ENCODE measurements around the gene SLC13A3.

SLC13A3 gene

GRCh38 chr20:46627234-46627633, 24.0 kb downstream of the SLC13A3 start:
- Histone ChIP-seq H3K27ac (replicated peaks) (no peak overlapping the region), H3K27me3 (ENCODE audit: insufficient read depth, poor library complexity, severe bottlenecking) (no peaks in the 10 kb centered on the region), H3K4me3 (replicated peaks; ENCODE audit: insufficient read depth, low read length) (no peak overlapping the region)
- TF ChIP-seq REST (IDR thresholded peaks at IDR 0.05; ENCODE audit: insufficient replicate concordance, low read depth) (no peak), SPI1 (IDR thresholded peaks at IDR 0.05; ENCODE audit: borderline replicate concordance, low read depth) (no peak), POLR2AphosphoS5 (IDR thresholded peaks at IDR 0.05; ENCODE audit: low read depth) (no peak), GABPA (IDR thresholded peaks at IDR 0.05; ENCODE audit: low read depth) (no peak)
- TF ChIP-seq, protein P1, sequence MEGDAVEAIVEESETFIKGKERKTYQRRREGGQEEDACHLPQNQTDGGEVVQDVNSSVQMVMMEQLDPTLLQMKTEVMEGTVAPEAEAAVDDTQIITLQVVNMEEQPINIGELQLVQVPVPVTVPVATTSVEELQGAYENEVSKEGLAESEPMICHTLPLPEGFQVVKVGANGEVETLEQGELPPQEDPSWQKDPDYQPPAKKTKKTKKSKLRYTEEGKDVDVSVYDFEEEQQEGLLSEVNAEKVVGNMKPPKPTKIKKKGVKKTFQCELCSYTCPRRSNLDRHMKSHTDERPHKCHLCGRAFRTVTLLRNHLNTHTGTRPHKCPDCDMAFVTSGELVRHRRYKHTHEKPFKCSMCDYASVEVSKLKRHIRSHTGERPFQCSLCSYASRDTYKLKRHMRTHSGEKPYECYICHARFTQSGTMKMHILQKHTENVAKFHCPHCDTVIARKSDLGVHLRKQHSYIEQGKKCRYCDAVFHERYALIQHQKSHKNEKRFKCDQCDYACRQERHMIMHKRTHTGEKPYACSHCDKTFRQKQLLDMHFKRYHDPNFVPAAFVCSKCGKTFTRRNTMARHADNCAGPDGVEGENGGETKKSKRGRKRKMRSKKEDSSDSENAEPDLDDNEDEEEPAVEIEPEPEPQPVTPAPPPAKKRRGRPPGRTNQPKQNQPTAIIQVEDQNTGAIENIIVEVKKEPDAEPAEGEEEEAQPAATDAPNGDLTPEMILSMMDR (IDR thresholded peaks at IDR 0.05; ENCODE audit: insufficient read depth, low read length) = no peak
- no peak for DNase-seq (ENCODE audit: low read depth in 1 of 2, low spot score in 1 of 2)

GRCh38 chr20:46626758-46627157, 24.5 kb downstream of the SLC13A3 start:
- DNase-seq (ENCODE audit: low read depth in 1 of 2, low spot score in 1 of 2) = no peak
- TF ChIP-seq POLR2AphosphoS5 (IDR thresholded peaks at IDR 0.05; ENCODE audit: low read depth) (no peak), REST (IDR thresholded peaks at IDR 0.05; ENCODE audit: insufficient replicate concordance, low read depth) (no peak), SPI1 (IDR thresholded peaks at IDR 0.05; ENCODE audit: borderline replicate concordance, low read depth) (no peak), GABPA (IDR thresholded peaks at IDR 0.05; ENCODE audit: low read depth) (no peak)
- TF ChIP-seq, protein P1 (IDR thresholded peaks at IDR 0.05; ENCODE audit: insufficient read depth, low read length) = no peak
- Histone ChIP-seq H3K27ac (replicated peaks) (no peak overlapping the region), H3K4me3 (replicated peaks; ENCODE audit: insufficient read depth, low read length) (no peak overlapping the region), H3K27me3 (ENCODE audit: insufficient read depth, poor library complexity, severe bottlenecking) (no peaks in the 10 kb centered on the region)

DNA sequence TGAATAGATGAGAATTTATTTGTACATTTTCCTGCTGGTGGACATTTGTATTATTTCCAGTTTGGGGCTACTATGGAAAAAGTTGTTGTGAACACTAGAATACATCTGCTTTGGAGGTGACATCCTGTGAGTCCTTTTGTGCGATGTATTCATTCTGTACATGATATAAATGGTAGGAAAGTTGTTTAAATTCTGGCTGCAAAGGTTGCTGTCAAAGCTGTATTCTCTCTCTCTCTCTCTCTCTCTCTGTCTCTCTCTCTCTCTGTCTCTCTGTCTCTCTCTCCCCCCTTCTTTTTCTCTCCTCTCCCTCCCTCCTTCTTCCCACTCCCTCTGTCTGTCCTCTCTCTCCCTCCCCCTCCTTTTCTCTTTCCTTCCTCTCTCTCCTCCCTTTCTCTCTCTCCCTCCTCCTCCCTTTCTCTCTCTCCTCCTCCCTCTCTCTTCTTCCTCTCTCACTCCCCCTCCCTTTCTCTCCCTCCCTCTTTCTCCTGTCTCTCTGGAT, 25.3 kb downstream of the SLC13A3 start:
- Histone ChIP-seq H3K27ac (replicated peaks) (no peak overlapping the region), H3K4me3 (replicated peaks; ENCODE audit: insufficient read depth, low read length) (no peak overlapping the region), H3K27me3 (ENCODE audit: insufficient read depth, poor library complexity, severe bottlenecking) (no peaks in the 10 kb centered on the region)
- no peak for TF ChIP-seq POLR2AphosphoS5 (IDR thresholded peaks at IDR 0.05; ENCODE audit: low read depth)
- no peak for DNase-seq (ENCODE audit: low read depth in 1 of 2, low spot score in 1 of 2)

- peak in 1 of 2 experiments; percentile 54 for DNase-seq (ENCODE audit: low read depth in 1 of 2, low spot score in 1 of 2)
- no peak overlapping the region for H3K4me3 ChIP-seq (replicated peaks; ENCODE audit: insufficient read depth, low read length)
- H3K27ac ChIP-seq (replicated peaks) = no peak overlapping the region
- no peaks in the 10 kb centered on the region for H3K27me3 ChIP-seq (ENCODE audit: insufficient read depth, poor library complexity, severe bottlenecking)
- TF ChIP-seq SPI1 (IDR thresholded peaks at IDR 0.05; ENCODE audit: borderline replicate concordance, low read depth) = peak; percentile 90
- TF ChIP-seq POLR2AphosphoS5 (IDR thresholded peaks at IDR 0.05; ENCODE audit: low read depth) = no peak
- TF ChIP-seq GABPA (IDR thresholded peaks at IDR 0.05; ENCODE audit: low read depth) = no peak
Observed at GRCh38 chr20:46624946-46625345, 26.3 kb downstream of the SLC13A3 start.

- Histone ChIP-seq H3K27me3 (ENCODE audit: insufficient read depth, poor library complexity, severe bottlenecking) (no peaks in the 10 kb centered on the region), H3K4me3 (replicated peaks; ENCODE audit: insufficient read depth, low read length) (no peak overlapping the region), H3K27ac (replicated peaks) (no peak overlapping the region)
- no peak for DNase-seq (ENCODE audit: low read depth in 1 of 2, low spot score in 1 of 2)
- TF ChIP-seq POLR2AphosphoS5 (IDR thresholded peaks at IDR 0.05; ENCODE audit: low read depth) = no peak
- TF ChIP-seq REST (IDR thresholded peaks at IDR 0.05; ENCODE audit: insufficient replicate concordance, low read depth) = no peak
- TF ChIP-seq, protein P1 (IDR thresholded peaks at IDR 0.05; ENCODE audit: insufficient read depth, low read length) = no peak
- TF ChIP-seq SPI1 (IDR thresholded peaks at IDR 0.05; ENCODE audit: borderline replicate concordance, low read depth) = no peak
- TF ChIP-seq GABPA (IDR thresholded peaks at IDR 0.05; ENCODE audit: low read depth) = no peak
Observed at GRCh38 chr20:46622165-46622564, 29.1 kb downstream of the SLC13A3 start.

All from HL-60 (cell line).